Panc1 (cell line): ENCODE measurements around the gene MNAT1. TPM values are rescaled to one million over a fixed set of nuclear protein-coding genes. Genes with fewer than 3 reads are reported as not detected.

Source experiments
- ATAC-seq: fragments of 200-7000 bp; cut with Tn5 transposase; 2 replicates; pipeline ENCODE4 v1.9.1; 2020; ENCODE audit warnings: mild to moderate bottlenecking, moderate library complexity
- BruUV-seq: library from RNA; stranded (reverse); fragments of 400-500 nt; replicated peaks from 2 replicates; lab custom pipeline; 2021; lab: Mats Ljungman, UMichigan
- CTCF ChIA-PET: fragments of 300-600 bp; sonication (Branson Sonifier 250); formaldehyde crosslinking; loops from one replicate; lab custom pipeline; 2022; ENCODE audit warnings: antibody characterized with exemption; lab: Charles Lee
- POLR2A ChIA-PET: fragments of 300-600 bp; sonication (Branson Sonifier 250); formaldehyde crosslinking; loops from one replicate; lab custom pipeline; 2022; ENCODE audit warnings: antibody characterized with exemption; lab: Charles Lee
- DNase-seq: peaks from one replicate; pipeline ENCODE4 v3.0.0-alpha.2; 2010; ENCODE audit warnings: low read depth, low spot score
- H3K27ac ChIP-seq: 2 replicates; pipeline ENCODE4 v1.5.1; 2011; ENCODE audit warnings: mild to moderate bottlenecking, low read length, inconsistent platforms
- H3K27me3 ChIP-seq: fragments of 200-500 bp; sonication (Bioruptor generic); 2 replicates; pipeline ENCODE4 v1.6.0; 2014; ENCODE audit warnings: low read length, inconsistent platforms; ENCODE audit not compliant: control insufficient read depth, insufficient read depth
- H3K36me3 ChIP-seq: fragments of 200-500 bp; sonication (Bioruptor generic); 2 replicates; pipeline ENCODE4 v1.5.1; 2014; ENCODE audit warnings: inconsistent platforms, mild to moderate bottlenecking, low read length, moderate library complexity; ENCODE audit not compliant: control insufficient read depth, insufficient read depth
- H3K4me1 ChIP-seq: 2 replicates; pipeline ENCODE4 v1.5.1; 2011; ENCODE audit warnings: inconsistent platforms, mild to moderate bottlenecking, low read length, moderate library complexity; ENCODE audit not compliant: control insufficient read depth, insufficient read depth
- H3K4me3 ChIP-seq, 2 experiments: 2 replicates each; pipeline ENCODE4 v1.5.1; 2011 to 2012; ENCODE audit warnings: low read depth in 2 of 2, low read length in 2 of 2, mild to moderate bottlenecking in 2 of 2, inconsistent platforms in 1 of 2, moderate library complexity in 1 of 2
- H3K9me3 ChIP-seq: fragments of 200-500 bp; sonication (Bioruptor generic); 2 replicates; pipeline ENCODE4 v1.5.1; 2014; ENCODE audit warnings: low read depth, mild to moderate bottlenecking, inconsistent platforms, low read length, moderate library complexity; ENCODE audit not compliant: control insufficient read depth, insufficient read depth
- CTCF ChIP-seq: fragments of 450-650 bp; IDR thresholded peaks from 2 replicates; pipeline ENCODE4 v1.5.1; 2017; ENCODE audit warnings: mild to moderate bottlenecking
- POLR2AphosphoS5 ChIP-seq: IDR thresholded peaks from 2 replicates; pipeline ENCODE4 v1.6.1; 2012; ENCODE audit warnings: mild to moderate bottlenecking, low read depth, low read length, moderate library complexity
- REST ChIP-seq, 2 experiments: IDR thresholded peaks; 2 replicates each; pipeline ENCODE4 v1.6.1; 2011 to 2012; ENCODE audit warnings: low read depth in 2 of 2, control low read depth in 1 of 2, low read length in 1 of 2, mild to moderate bottlenecking in 1 of 2, moderate library complexity in 1 of 2; ENCODE audit not compliant: insufficient read depth in 1 of 2
- SIN3A ChIP-seq: IDR thresholded peaks from 2 replicates; pipeline ENCODE4 v1.6.1; 2012; ENCODE audit warnings: low read depth, mild to moderate bottlenecking, low read length, moderate library complexity, borderline replicate concordance; ENCODE audit not compliant: insufficient read depth
- TCF7L2 ChIP-seq: IDR thresholded peaks from 2 replicates; pipeline ENCODE4 v1.6.1; 2011; ENCODE audit warnings: mild to moderate bottlenecking, low read depth, low read length, inconsistent platforms
- in situ Hi-C: cut with HindIII; loops from 2 replicates; pipeline ENCODE4 v1.10.0; 2016; ENCODE audit warnings: low sequenced_read_pairs, low pct_unique_long_range_greater_than_20kb
- intact Hi-C: fragments of 100-400 bp; cut with micrococcal nuclease; formaldehyde crosslinking; loops from one replicate; pipeline ENCODE4 v1.10.0; 2022; ENCODE audit not compliant: unreplicated experiment
- total RNA-seq: library from RNA; stranded (reverse); gene quantifications from one replicate; pipeline ENCODE4 v1.2.1, GENCODE V29; 2021; ENCODE audit not compliant: unreplicated experiment

The MNAT1 gene
- total RNA-seq, 1 experiment from 2014 or later, result 29.4 TPM

- CTCF ChIA-PET, result no interaction called here
- in situ Hi-C loops, result no loop called here
- POLR2A ChIA-PET, result no interaction called here
Measured at GRCh38 chr14:60984196-60984595, 249.6 kb downstream of the MNAT1 start.

GRCh38 chr14:60986500-60986899 lies 251.9 kb downstream of the MNAT1 start:
- Histone ChIP-seq H3K27ac (no peak overlapping the region), H3K36me3 (peaks cover 1% of the 10 kb centered on the region), H3K27me3 (no peaks in the 10 kb centered on the region), H3K9me3 (no peaks in the 10 kb centered on the region), H3K4me1 (peaks cover 9% of the 10 kb centered on the region; the same call in 1 of the 2 replicates), H3K4me3 (no peak overlapping the region)
- CTCF ChIA-PET, result no interaction called here
- in situ Hi-C loops, result no loop called here
- intact Hi-C loops, result no loop called here
- BruUV-seq, result no TSS peak
- no peak for DNase-seq
- POLR2A ChIA-PET, result no interaction called here
- ATAC-seq, result no peak
- TF ChIP-seq SIN3A (no peak), TCF7L2 (no peak), CTCF (no peak), POLR2AphosphoS5 (no peak), REST (IDR thresholded peaks at IDR 0.05; ENCODE audit: insufficient read depth in 1 of 2, low read depth in 2 of 2, low read length in 1 of 2) (no peak)

More at GRCh38 chr14:60984196-60984595, 249.6 kb downstream of the MNAT1 start:
- H3K27me3 ChIP-seq, result no peaks in the 10 kb centered on the region
- DNase-seq (no peak), ATAC-seq (no peak)
- peaks cover 4% of the 10 kb centered on the region; the same call in 1 of the 2 replicates for H3K36me3 ChIP-seq
- TF ChIP-seq TCF7L2, result no peak
- TF ChIP-seq REST (IDR thresholded peaks at IDR 0.05; ENCODE audit: insufficient read depth in 1 of 2, low read depth in 2 of 2, low read length in 1 of 2), result no peak
- no peak for TF ChIP-seq CTCF
- TF ChIP-seq SIN3A, result no peak
- no peak for TF ChIP-seq POLR2AphosphoS5
- peaks cover 9% of the 10 kb centered on the region; the same call in 1 of the 2 replicates for H3K4me1 ChIP-seq
- intact Hi-C loops, result loop anchor here (5.0 kb wide), 1 partner anchor 337 kb away; the partner anchor contains the start of gene SIX1
- no peaks in the 10 kb centered on the region for H3K9me3 ChIP-seq
- H3K27ac ChIP-seq, result no peak overlapping the region
- H3K4me3 ChIP-seq, result no peak overlapping the region
- no TSS peak for BruUV-seq
